MCF 10A (cell line): ENCODE data around the gene PCYT2. TPM values are rescaled to one million over a fixed set of nuclear protein-coding genes. Genes with fewer than 3 reads are reported as not detected.

ENCODE experiments used
- BruUV-seq: library from RNA; stranded (reverse); fragments of 400-500 nt; replicated peaks from 2 replicates; lab custom pipeline; 2021; lab: Mats Ljungman, UMichigan
- CTCF ChIA-PET: fragments of 300-600 bp; sonication (Branson Sonifier 250); formaldehyde crosslinking; extraction: SDS; loops from one replicate; lab custom pipeline; 2021; ENCODE audit warnings: antibody characterized with exemption, inconsistent platforms; lab: Yijun Ruan, JAX
- POLR2A ChIA-PET: fragments of 300-600, 350-650 bp; sonication (Branson Sonifier 250); formaldehyde crosslinking; extraction: SDS; loops from one replicate; lab custom pipeline; 2020; ENCODE audit warnings: antibody characterized with exemption, inconsistent platforms; lab: Yijun Ruan, JAX
- DNase-seq: peaks from one replicate; pipeline ENCODE4 v3.0.0-alpha.2; 2018; ENCODE audit not compliant: unreplicated experiment
- H3K27ac Mint-ChIP-seq: one replicate; pipeline ENCODE4 v1.8.0; 2022; ENCODE audit warnings: mild to moderate bottlenecking, low read depth, mixed read lengths; ENCODE audit not compliant: unreplicated experiment
- H3K27me3 Mint-ChIP-seq: one replicate; pipeline ENCODE4 v1.8.0; 2022; ENCODE audit warnings: mixed read lengths; ENCODE audit not compliant: insufficient read depth, unreplicated experiment
- H3K36me3 Mint-ChIP-seq: one replicate; pipeline ENCODE4 v1.8.0; 2022; ENCODE audit warnings: mild to moderate bottlenecking, moderate library complexity, mixed read lengths; ENCODE audit not compliant: insufficient read depth, unreplicated experiment
- H3K4me1 Mint-ChIP-seq: one replicate; pipeline ENCODE4 v1.8.0; 2022; ENCODE audit warnings: mixed read lengths; ENCODE audit not compliant: insufficient read depth, unreplicated experiment
- H3K4me3 Mint-ChIP-seq: one replicate; pipeline ENCODE4 v1.8.0; 2022; ENCODE audit warnings: mild to moderate bottlenecking, moderate library complexity, mixed read lengths; ENCODE audit not compliant: unreplicated experiment
- H3K9me3 Mint-ChIP-seq: one replicate; pipeline ENCODE4 v1.8.0; 2022; ENCODE audit warnings: mixed read lengths; ENCODE audit not compliant: unreplicated experiment
- intact Hi-C: fragments of 100-400 bp; cut with micrococcal nuclease; formaldehyde crosslinking; loops from 2 replicates; pipeline ENCODE4 v1.14.1; 2022
- total RNA-seq: library from RNA; stranded (reverse); gene quantifications from 2 replicates; pipeline ENCODE4 v1.2.3, GENCODE V29; 2022
- TF ChIP-seq, protein P1 (sequence below): fragments of 200-600 bp; IDR thresholded peaks from one replicate; pipeline ENCODE4 v1.8.0; 2022; ENCODE audit warnings: antibody characterized with exemption, mild to moderate bottlenecking; ENCODE audit not compliant: unreplicated experiment

The PCYT2 gene
- total RNA-seq, 1 experiment from 2014 or later: 26.8 TPM

DNA sequence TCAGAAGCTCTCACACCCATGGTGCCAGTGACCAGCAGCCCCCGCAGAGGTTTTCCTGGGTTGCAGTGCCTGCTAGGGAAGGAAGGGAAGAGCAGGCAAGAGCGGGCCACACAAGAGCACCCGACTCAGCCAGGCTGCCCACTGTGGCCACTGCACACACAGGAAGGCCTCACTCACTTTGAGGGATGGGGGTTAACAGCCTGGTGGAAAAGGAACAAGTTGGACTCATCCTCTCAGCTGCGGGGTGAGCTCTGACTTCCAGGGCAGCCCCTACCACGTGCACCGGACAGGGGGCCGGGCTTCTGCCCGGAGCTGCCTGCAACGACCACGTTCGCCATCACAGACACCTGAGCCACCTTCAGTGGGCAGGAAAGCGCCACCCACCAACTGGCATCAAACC is 59.0 kb downstream of the PCYT2 start:
- TF ChIP-seq, protein P1, sequence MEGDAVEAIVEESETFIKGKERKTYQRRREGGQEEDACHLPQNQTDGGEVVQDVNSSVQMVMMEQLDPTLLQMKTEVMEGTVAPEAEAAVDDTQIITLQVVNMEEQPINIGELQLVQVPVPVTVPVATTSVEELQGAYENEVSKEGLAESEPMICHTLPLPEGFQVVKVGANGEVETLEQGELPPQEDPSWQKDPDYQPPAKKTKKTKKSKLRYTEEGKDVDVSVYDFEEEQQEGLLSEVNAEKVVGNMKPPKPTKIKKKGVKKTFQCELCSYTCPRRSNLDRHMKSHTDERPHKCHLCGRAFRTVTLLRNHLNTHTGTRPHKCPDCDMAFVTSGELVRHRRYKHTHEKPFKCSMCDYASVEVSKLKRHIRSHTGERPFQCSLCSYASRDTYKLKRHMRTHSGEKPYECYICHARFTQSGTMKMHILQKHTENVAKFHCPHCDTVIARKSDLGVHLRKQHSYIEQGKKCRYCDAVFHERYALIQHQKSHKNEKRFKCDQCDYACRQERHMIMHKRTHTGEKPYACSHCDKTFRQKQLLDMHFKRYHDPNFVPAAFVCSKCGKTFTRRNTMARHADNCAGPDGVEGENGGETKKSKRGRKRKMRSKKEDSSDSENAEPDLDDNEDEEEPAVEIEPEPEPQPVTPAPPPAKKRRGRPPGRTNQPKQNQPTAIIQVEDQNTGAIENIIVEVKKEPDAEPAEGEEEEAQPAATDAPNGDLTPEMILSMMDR: no peak
- DNase-seq: no peak
- POLR2A ChIA-PET: interaction anchor here (2.2 kb wide), 1 partner anchor 9 kb away, joined by 6 read pairs; no protein-coding TSS in a partner anchor
- BruUV-seq: no TSS peak
- H3K4me1 Mint-ChIP-seq: peaks cover 8% of the 10 kb centered on the region
- no peak overlapping the region for H3K27ac Mint-ChIP-seq
- H3K4me3 Mint-ChIP-seq: no peak overlapping the region
- no peaks in the 10 kb centered on the region for H3K27me3 Mint-ChIP-seq
- H3K36me3 Mint-ChIP-seq: peaks cover 99% of the 10 kb centered on the region
- CTCF ChIA-PET: interaction anchor here (1.0 kb wide), 1 partner anchor 163 kb away, joined by 3 read pairs; no protein-coding TSS in a partner anchor
- H3K9me3 Mint-ChIP-seq: no peaks in the 10 kb centered on the region
- intact Hi-C loops: no loop called here

- ChIA-PET POLR2A (interaction anchor here (0.9 to 2.2 kb wide), 2 partner anchors 9 to 18 kb away, joined by 3 to 6 read pairs; no protein-coding TSS in a partner anchor), CTCF (no interaction called here)
- intact Hi-C loops: no loop called here
- Mint-ChIP-seq H3K4me1 (peaks cover 8% of the 10 kb centered on the region), H3K27me3 (no peaks in the 10 kb centered on the region), H3K4me3 (no peak overlapping the region), H3K36me3 (peaks cover 99% of the 10 kb centered on the region), H3K9me3 (no peaks in the 10 kb centered on the region), H3K27ac (no peak overlapping the region)
- no TSS peak for BruUV-seq
- no peak for DNase-seq
- TF ChIP-seq, protein P1: no peak
Measured at GRCh38 chr17:81851423-81851822, 59.8 kb downstream of the PCYT2 start.

Other genes starting within 250 kb of the PCYT2 start
- gene OXLD1, start 244.8 kb downstream of the PCYT2 start, total RNA-seq: 47.6 and 54.8 TPM in 2 replicates
- 23.9 and 27.1 TPM in 2 replicates for gene CCDC137, start 244.7 kb downstream of the PCYT2 start, total RNA-seq
- 34.8 and 38.6 TPM in 2 replicates for gene ARL16, start 227.6 kb downstream of the PCYT2 start, total RNA-seq
- 160 and 178 TPM in 2 replicates for gene HGS, start 227.4 kb downstream of the PCYT2 start, total RNA-seq
- 82.6 and 143 TPM in 2 replicates for gene MRPL12, start 208.0 kb downstream of the PCYT2 start, total RNA-seq
- gene SLC25A10, start 199.1 kb downstream of the PCYT2 start, total RNA-seq: 5.1 and 9.5 TPM in 2 replicates
- not detected in 2 replicates for gene GCGR, start 107.2 kb downstream of the PCYT2 start, total RNA-seq
- 35.6 and 39.2 TPM in 2 replicates for gene MCRIP1, start 78.1 kb downstream of the PCYT2 start, total RNA-seq
- 0.29 TPM in 1 of 2 replicates, not detected in the other for gene PPP1R27, start 76.3 kb downstream of the PCYT2 start, total RNA-seq
- 894 and 1,111 TPM in 2 replicates for gene P4HB, start 50.9 kb downstream of the PCYT2 start, total RNA-seq
- 271 and 324 TPM in 2 replicates for gene ARHGDIA, start 40.1 kb downstream of the PCYT2 start, total RNA-seq
- gene ALYREF, start 19.8 kb downstream of the PCYT2 start, total RNA-seq: 114 and 115 TPM in 2 replicates
- 144 and 151 TPM in 2 replicates for gene ANAPC11, start 19.7 kb downstream of the PCYT2 start, total RNA-seq
- 0.28 TPM in 1 of 2 replicates, not detected in the other for gene NPB, start 9.2 kb downstream of the PCYT2 start, total RNA-seq
- gene SIRT7, start 6.8 kb upstream of the PCYT2 start, total RNA-seq: 36.6 and 44.8 TPM in 2 replicates
- 38.1 and 48.9 TPM in 2 replicates for gene MAFG, start 16.3 kb upstream of the PCYT2 start, total RNA-seq
- 151 and 154 TPM in 2 replicates for gene PYCR1, start 25.9 kb upstream of the PCYT2 start, total RNA-seq
- not detected in 2 replicates for gene MYADML2, start 35.8 kb upstream of the PCYT2 start, total RNA-seq
- gene NOTUM, start 49.8 kb upstream of the PCYT2 start, total RNA-seq: not detected in 2 replicates
- 24.9 and 29.7 TPM in 2 replicates for gene ASPSCR1, start 66.2 kb upstream of the PCYT2 start, total RNA-seq
- gene CENPX, start 111.5 kb upstream of the PCYT2 start, total RNA-seq: 27.6 and 35.6 TPM in 2 replicates
- gene LRRC45, start 111.9 kb upstream of the PCYT2 start, total RNA-seq: 2.6 and 3.4 TPM in 2 replicates
- gene RAC3, start 120.3 kb upstream of the PCYT2 start, total RNA-seq: 7.1 and 9.7 TPM in 2 replicates
- gene DCXR, start 126.3 kb upstream of the PCYT2 start, total RNA-seq: 77.9 and 111 TPM in 2 replicates
- gene RFNG, start 140.4 kb upstream of the PCYT2 start, total RNA-seq: 37.9 and 38.0 TPM in 2 replicates
- gene GPS1, start 140.5 kb upstream of the PCYT2 start, total RNA-seq: 96.6 and 100 TPM in 2 replicates
- gene DUS1L, start 154.4 kb upstream of the PCYT2 start, total RNA-seq: 116 and 123 TPM in 2 replicates
- 114 and 120 TPM in 2 replicates for gene FASN, start 186.8 kb upstream of the PCYT2 start, total RNA-seq